ENCODE measurements around the gene LMF1.

- TF ChIP-seq CTCF (IDR thresholded peaks at IDR 0.05) (no peak), EZH2 (IDR thresholded peaks at IDR 0.05; ENCODE audit: borderline replicate concordance, insufficient read depth, low read depth, low read length, poor library complexity, severe bottlenecking) (no peak)
Observed at GRCh38 chr16:934178-934577, 36.6 kb downstream of the LMF1 start.

Data from B cell (primary cell).